ENCODE results near the gene ZDHHC7. TPM values are rescaled to one million over a fixed set of nuclear protein-coding genes. Genes with fewer than 3 reads are reported as not detected.

Gene ZDHHC7
- total RNA-seq (ENCODE audit: unreplicated experiment), result 46.5 TPM
- long read RNA-seq, transcript ZDHHC7-201 (8 exons, 3,442 nt), result major isoform, 31 of 34 reads
- long read RNA-seq, partial matches to known transcripts, result 0 of 34 reads
- long read RNA-seq, other reads (novel, unspliced or antisense), result 3 of 34 reads

GRCh38 chr16:85010931-85011845 is at the start of gene ZDHHC7:
Gene ZDHHC7 (minus strand): TSS chr16:85011535. CDS start chr16:84990618, 20,917 bp downstream.
- DNase-seq (ENCODE audit: low spot score), result peak; percentile 80
- Mint-ChIP-seq H3K4me1 (ENCODE audit: unreplicated experiment) (peaks cover 16% of the 10 kb centered on the region), H3K36me3 (ENCODE audit: low read depth, unreplicated experiment) (no peaks in the 10 kb centered on the region), H3K9me3 (ENCODE audit: unreplicated experiment) (no peaks in the 10 kb centered on the region), H3K27me3 (ENCODE audit: unreplicated experiment) (peaks cover 6% of the 10 kb centered on the region), H3K4me3 (ENCODE audit: unreplicated experiment) (peak within 1 kb of the TSS; percentile 97), H3K27ac (ENCODE audit: unreplicated experiment) (peak within 1 kb of the TSS; percentile 99)
- no peak for TF ChIP-seq CTCF (IDR thresholded peaks at IDR 0.05; ENCODE audit: unreplicated experiment)

- no peaks in the 10 kb centered on the region for H3K36me3 Mint-ChIP-seq (ENCODE audit: low read depth, unreplicated experiment)
- no peaks in the 10 kb centered on the region for H3K9me3 Mint-ChIP-seq (ENCODE audit: unreplicated experiment)
- peaks cover 3% of the 10 kb centered on the region for H3K27me3 Mint-ChIP-seq (ENCODE audit: unreplicated experiment)
- no peak overlapping the region for H3K4me3 Mint-ChIP-seq (ENCODE audit: unreplicated experiment)
- no peak for DNase-seq (ENCODE audit: low spot score)
- no peak for TF ChIP-seq CTCF (IDR thresholded peaks at IDR 0.05; ENCODE audit: unreplicated experiment)
- peaks cover 4% of the 10 kb centered on the region for H3K4me1 Mint-ChIP-seq (ENCODE audit: unreplicated experiment)
- no peak overlapping the region for H3K27ac Mint-ChIP-seq (ENCODE audit: unreplicated experiment)
Measured at GRCh38 chr16:85058909-85059308, 47.6 kb upstream of the ZDHHC7 start.

GRCh38 chr16:85057948-85058347 is 46.6 kb upstream of the ZDHHC7 start:
- Mint-ChIP-seq H3K27me3 (ENCODE audit: unreplicated experiment) (peaks cover 5% of the 10 kb centered on the region), H3K4me3 (ENCODE audit: unreplicated experiment) (no peak overlapping the region), H3K36me3 (ENCODE audit: low read depth, unreplicated experiment) (no peaks in the 10 kb centered on the region), H3K27ac (ENCODE audit: unreplicated experiment) (no peak overlapping the region), H3K4me1 (ENCODE audit: unreplicated experiment) (no peaks in the 10 kb centered on the region), H3K9me3 (ENCODE audit: unreplicated experiment) (no peaks in the 10 kb centered on the region)
- TF ChIP-seq CTCF (IDR thresholded peaks at IDR 0.05; ENCODE audit: unreplicated experiment), result no peak
- no peak for DNase-seq (ENCODE audit: low spot score)

- Mint-ChIP-seq H3K4me1 (ENCODE audit: unreplicated experiment) (no peaks in the 10 kb centered on the region), H3K36me3 (ENCODE audit: low read depth, unreplicated experiment) (no peaks in the 10 kb centered on the region), H3K27me3 (ENCODE audit: unreplicated experiment) (peaks cover 5% of the 10 kb centered on the region), H3K9me3 (ENCODE audit: unreplicated experiment) (no peaks in the 10 kb centered on the region), H3K4me3 (ENCODE audit: unreplicated experiment) (no peak overlapping the region), H3K27ac (ENCODE audit: unreplicated experiment) (no peak overlapping the region)
- DNase-seq (ENCODE audit: low spot score), result no peak
- no peak for TF ChIP-seq CTCF (IDR thresholded peaks at IDR 0.05; ENCODE audit: unreplicated experiment)
Measured at GRCh38 chr16:85057212-85057889, 46.0 kb upstream of the ZDHHC7 start.

Measured in endothelial cell (in vitro differentiated cells).